Mammary epithelial cell (primary cell): ENCODE measurements around the gene PVALB.

Source experiments
- CTCF ChIP-seq, 2 donors: IDR thresholded peaks in 1 of 2; conservative IDR thresholded peaks in 1 of 2; 2 replicates each; pipeline ENCODE4 v1.5.1; 2011 to 2012; ENCODE audit warnings: inconsistent platforms in 2 of 2, low read length in 2 of 2, mild to moderate bottlenecking in 2 of 2, control low read depth in 1 of 2, low read depth in 1 of 2; ENCODE audit not compliant: insufficient read depth in 1 of 2; ENCODE audit errors: extremely low read depth in 1 of 2
- EZH2 ChIP-seq: IDR thresholded peaks from 2 replicates; pipeline ENCODE4 v1.6.1; 2012; ENCODE audit warnings: low read length, inconsistent platforms, borderline replicate concordance

DNA sequence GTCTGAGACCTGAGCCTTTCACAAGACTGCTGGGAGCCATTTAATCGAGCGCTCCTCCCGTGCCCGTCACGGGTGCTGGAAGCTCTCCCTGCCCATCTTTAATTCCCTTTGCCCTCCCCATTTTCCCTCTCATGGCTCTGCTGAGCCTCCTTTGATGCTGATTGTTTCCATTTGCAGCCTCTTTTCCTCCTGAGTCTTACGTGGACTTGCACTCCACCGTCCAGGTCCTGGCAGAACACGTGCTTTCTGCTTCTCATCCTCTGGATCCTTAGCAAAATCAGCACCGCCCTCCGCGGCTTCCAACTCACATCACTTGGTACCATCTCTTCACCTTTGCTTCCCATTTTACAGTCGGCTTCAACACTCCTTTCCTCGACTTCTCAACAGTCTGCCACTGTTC is 48.2 kb downstream of the PVALB start:
- TF ChIP-seq EZH2, result no peak
- no peak for TF ChIP-seq CTCF (conservative IDR thresholded peaks at IDR 0.05 in 1 of 2, IDR thresholded peaks at IDR 0.05 in 1 of 2; ENCODE audit: extremely low read depth in 1 of 2, insufficient read depth in 1 of 2, low read depth in 1 of 2, low read length in 2 of 2)
